COLO668 (cell line): Measurements from ENCODE around the gene UBA1.

Experiments
- DNase-seq: peaks from one replicate; lab custom pipeline; 2025; ENCODE audit not compliant: unreplicated experiment; lab: John Stamatoyannopoulos, UW

The UBA1 gene

GRCh38 chrX:47187106-47187677, 6.4 kb upstream of the UBA1 start:
- DNase-seq, result no peak

- no peak for DNase-seq
These were observed 3.7 kb upstream of the UBA1 start for GRCh38 chrX:47189906-47190305.

GRCh38 chrX:47190445-47191269, 3.0 kb upstream of the UBA1 start:
- DNase-seq, result peak; percentile 91

- DNase-seq, result peak; percentile 79
These were observed 2.3 kb upstream of the UBA1 start for GRCh38 chrX:47191331-47191730.

- no peak for DNase-seq
These were observed 1.7 kb upstream of the UBA1 start for GRCh38 chrX:47191806-47192401.

- no peak for DNase-seq
These were observed 662 bp downstream of the UBA1 start for GRCh38 chrX:47194194-47194787.

GRCh38 chrX:47196098-47196497, 2.5 kb downstream of the UBA1 start:
- DNase-seq, result no peak

- DNase-seq, result no peak
These were observed 3.9 kb downstream of the UBA1 start for GRCh38 chrX:47197526-47197925.

- no peak for DNase-seq
These were observed 4.5 kb downstream of the UBA1 start for GRCh38 chrX:47198026-47198686.

- DNase-seq, result no peak
These were observed 5.1 kb downstream of the UBA1 start for GRCh38 chrX:47198687-47199080.

- DNase-seq, result no peak
These were observed 5.7 kb downstream of the UBA1 start for GRCh38 chrX:47199286-47199685.

- no peak for DNase-seq
These were observed 6.9 kb downstream of the UBA1 start for GRCh38 chrX:47200385-47201150.

- DNase-seq, result no peak
These were observed 7.8 kb downstream of the UBA1 start for GRCh38 chrX:47201345-47201944.

- DNase-seq, result no peak
These were observed 8.7 kb downstream of the UBA1 start for GRCh38 chrX:47202316-47202715.

- DNase-seq, result no peak
These were observed 9.2 kb downstream of the UBA1 start for GRCh38 chrX:47202877-47203276.

GRCh38 chrX:47204970-47205369, 11.3 kb downstream of the UBA1 start:
- DNase-seq, result no peak

GRCh38 chrX:47206316-47206715, 12.7 kb downstream of the UBA1 start:
- no peak for DNase-seq

- no peak for DNase-seq
These were observed 14.5 kb downstream of the UBA1 start for GRCh38 chrX:47208108-47208507.

- DNase-seq, result no peak
These were observed 16.0 kb downstream of the UBA1 start for GRCh38 chrX:47209508-47210238.
